GM19240 (cell line): Measurements from ENCODE around the gene RALGAPB.
"Not testable (repeated sequence)": the region's sequence is repeated elsewhere in the genome, so short reads cannot be mapped to it uniquely, and the experiment has no call there.

Source experiments
- DNase-seq: peaks from one replicate; pipeline ENCODE4 v3.0.0; 2011; ENCODE audit warnings: low spot score; ENCODE audit not compliant: insufficient read length

Gene RALGAPB

GRCh38 chr20:38485041-38485440 is 12.4 kb downstream of the RALGAPB start:
- DNase-seq = no peak

DNA sequence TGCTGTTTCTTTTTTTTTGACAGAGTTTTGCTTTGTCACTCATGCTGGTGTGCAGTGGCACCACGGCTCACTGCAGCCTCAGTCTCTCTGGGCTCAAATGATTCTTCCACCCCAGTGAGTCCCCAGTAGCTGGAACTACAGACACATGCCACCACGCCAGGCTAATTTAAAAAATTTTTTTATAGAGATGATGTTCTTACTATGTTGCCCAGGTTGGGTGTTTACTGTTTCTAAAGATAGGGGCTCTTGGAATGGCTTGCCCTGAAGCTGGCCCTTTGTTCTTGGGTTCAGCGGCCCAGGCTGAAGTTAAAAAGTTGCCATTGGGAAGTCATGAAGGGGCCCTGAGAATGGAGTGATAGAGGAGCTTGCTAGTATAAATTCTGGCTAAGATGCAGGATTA is 16.5 kb downstream of the RALGAPB start:
- DNase-seq = no peak

GRCh38 chr20:38497246-38497935 is 24.7 kb downstream of the RALGAPB start:
- no peak for DNase-seq

DNA sequence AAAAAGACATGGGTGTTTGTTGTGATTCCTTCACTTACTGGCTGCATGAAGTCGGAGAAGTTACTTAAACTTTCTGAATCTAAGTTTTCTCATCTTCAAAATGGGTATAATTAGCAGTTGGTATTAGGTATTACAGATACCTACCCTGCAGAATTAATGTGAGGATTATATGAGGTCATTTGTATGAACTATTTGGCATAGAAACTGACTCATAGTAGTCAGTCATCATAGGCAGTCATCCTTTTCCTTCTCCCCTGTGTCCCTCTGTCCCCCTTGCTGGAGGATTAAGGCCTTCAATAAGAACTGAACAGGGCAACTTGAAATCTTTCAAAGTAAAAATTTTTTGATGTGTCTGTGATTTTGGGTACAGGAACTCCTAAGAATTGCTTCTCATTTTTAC is 26.3 kb downstream of the RALGAPB start:
- DNase-seq = no peak

- DNase-seq = no peak
These were observed 26.7 kb downstream of the RALGAPB start for GRCh38 chr20:38499366-38499765.

- no peak for DNase-seq
These were observed 29.3 kb downstream of the RALGAPB start for GRCh38 chr20:38501858-38502436.

DNA sequence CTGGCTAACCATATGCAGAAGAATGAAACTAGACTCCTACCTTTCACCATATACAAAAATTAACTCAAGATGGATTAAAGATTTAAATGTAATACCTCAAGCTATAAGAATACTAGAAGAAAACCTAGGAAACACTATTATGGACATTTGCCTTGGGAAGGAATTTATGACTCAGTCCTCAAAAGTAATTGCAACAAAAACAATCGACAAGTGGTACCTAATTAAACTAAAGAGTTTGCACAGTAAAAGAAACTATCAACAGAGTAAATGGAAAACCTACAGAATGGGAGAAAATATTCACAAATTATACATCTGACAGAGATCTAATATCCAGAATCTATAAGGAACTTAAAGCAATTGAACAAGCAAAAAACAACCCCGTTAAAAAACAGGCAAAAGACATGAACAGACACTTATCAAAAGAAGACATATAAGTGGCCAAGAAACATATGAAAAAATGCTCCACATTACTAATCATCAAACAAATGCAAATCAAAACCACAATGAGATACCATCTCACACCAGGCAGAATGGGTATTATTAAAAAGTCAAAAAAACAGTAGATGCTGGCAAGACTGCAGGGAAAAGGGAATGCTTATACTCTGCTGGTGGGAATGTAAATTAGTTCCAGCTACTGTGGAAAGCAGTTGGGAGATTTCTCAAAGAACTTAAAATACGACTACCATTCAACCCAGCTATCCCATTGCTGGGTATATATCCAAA is 31.9 kb downstream of the RALGAPB start:
- no peak for DNase-seq

DNA sequence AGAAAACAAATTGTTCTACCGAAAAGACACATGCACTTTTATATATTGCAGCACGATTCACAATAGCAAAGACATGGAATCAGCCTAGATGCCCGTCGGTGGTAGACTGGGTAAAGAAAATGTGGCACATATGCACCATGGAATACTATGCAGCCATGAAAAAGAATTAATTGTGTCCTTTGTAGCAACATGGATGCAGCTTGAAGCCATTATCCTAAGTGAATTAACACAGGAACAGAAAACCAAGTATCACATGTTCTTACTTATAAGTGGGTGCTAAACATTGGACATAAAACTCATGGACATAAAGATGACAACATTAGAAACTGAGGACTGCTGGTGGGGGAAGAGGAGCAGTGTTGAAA is 32.4 kb downstream of the RALGAPB start:
- DNase-seq = no peak

DNA sequence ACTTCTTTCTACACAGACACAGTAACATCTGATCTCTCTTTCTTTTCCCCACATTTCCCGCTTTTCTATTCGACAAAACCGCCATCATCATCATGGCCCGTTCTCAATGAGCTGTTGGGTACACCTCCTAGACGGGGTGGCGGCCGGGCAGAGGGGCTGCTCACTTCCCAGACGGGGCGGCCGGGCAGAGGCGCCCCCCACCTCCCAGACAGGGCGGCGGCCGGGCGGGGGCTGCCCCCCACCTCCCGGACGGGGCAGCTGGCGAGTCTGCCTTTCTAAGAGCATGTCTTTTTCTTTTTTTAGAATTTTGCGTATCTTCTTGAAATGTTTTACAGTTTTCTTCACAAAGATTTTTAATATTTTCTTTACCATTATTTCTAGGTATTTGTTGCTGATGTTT is 39.1 kb downstream of the RALGAPB start:
- DNase-seq = not testable (repeated sequence)

GRCh38 chr20:38514185-38514584 is 41.5 kb downstream of the RALGAPB start:
- DNase-seq = no peak

DNA sequence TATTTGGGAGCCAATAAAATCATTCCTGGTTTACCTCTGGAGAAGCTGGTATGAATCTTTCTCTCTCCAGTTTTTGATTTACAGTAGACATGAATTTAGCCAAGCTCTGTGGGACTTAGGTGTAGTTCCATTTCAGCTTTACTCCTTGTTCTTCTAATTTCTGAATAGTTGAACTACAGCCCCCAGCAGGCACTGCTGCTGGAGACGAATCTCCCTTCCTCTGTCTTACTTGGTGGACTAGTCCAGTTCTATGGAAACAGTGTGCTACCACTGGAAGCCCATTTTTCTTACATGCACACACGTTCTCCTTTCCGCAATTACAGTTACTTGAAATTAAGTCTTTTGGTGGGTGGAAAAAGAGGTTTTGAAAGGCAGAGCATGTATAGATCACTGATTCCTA is 42.3 kb downstream of the RALGAPB start:
- DNase-seq = no peak

DNA sequence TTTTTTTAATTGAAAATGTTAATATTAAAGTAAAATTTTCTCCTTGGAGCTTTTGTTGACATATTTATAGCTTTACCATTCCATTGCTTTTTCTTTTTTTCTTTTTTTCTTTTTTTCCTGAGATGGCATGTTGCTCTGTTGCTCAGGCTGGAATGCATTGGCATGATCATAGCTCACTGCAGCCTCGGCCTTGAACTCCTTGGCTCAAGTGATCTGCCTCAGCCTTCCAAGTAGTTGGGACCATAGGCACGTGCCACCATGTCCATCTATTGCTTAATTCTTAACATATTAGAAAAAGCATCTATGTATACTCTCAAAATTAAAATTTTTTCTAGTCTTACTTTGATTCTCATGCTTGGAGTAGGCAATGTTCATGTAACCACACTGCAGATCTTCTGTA is 43.0 kb downstream of the RALGAPB start:
- no peak for DNase-seq

GRCh38 chr20:38519426-38519825 is 46.8 kb downstream of the RALGAPB start:
- DNase-seq = no peak

DNA sequence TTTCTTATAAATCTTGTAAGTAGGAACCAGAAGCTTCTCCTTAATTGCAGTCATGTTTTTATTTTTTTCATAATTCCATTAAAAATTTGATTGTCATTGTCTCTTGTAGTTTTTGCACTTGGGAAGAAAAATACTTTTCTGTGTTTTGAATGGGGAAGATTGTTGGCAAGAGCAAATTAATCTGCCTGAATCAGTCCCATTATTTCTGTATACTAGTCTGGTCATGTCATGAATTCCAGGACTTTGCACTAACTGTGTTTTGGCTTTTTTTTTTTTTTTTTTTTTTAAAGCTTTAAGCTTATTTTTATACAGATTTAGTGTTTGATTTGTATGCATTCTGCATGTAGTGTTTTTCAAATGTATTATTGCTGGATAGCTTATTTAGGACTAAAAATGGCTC is 47.6 kb downstream of the RALGAPB start:
- no peak for DNase-seq

GRCh38 chr20:38523697-38524096 is 51.1 kb downstream of the RALGAPB start:
- no peak for DNase-seq

GRCh38 chr20:38528167-38528566 is 55.5 kb downstream of the RALGAPB start:
- no peak for DNase-seq

GRCh38 chr20:38531021-38531420 is 58.4 kb downstream of the RALGAPB start:
- no peak for DNase-seq

GRCh38 chr20:38534756-38535155 is 62.1 kb downstream of the RALGAPB start:
- DNase-seq = no peak

DNA sequence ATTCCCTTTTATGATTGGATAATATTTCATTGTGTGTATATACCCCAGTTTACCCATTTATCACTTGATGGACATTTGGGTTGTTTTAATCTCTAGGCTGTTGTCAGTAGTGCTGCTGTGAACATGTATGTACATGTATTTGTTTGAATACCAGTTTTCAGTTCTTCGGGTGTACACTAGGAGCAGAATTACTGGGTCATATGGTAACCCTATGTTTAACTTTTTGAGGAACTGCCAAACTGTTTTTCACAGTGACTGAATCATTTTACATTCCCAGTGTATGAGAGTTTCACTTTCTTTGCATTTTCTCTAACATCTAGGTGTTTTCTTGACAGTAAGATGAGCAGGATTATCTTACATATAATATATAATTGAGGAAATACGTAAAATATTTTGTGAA is 63.7 kb downstream of the RALGAPB start:
- DNase-seq = no peak

GRCh38 chr20:38537176-38537575 is 64.5 kb downstream of the RALGAPB start:
- DNase-seq = no peak

- no peak for DNase-seq
These were observed 66.1 kb downstream of the RALGAPB start for GRCh38 chr20:38538789-38539188.

GRCh38 chr20:38543014-38543906 is 70.6 kb downstream of the RALGAPB start:
- no peak for DNase-seq
